Measurements from ENCODE around the gene GPR142.

Gene GPR142

GRCh38 chr17:74343526-74344284 lies 23.6 kb upstream of the GPR142 start:
- H3K27ac ChIP-seq = no peak overlapping the region
- H3K4me3 ChIP-seq = no peak overlapping the region

- Histone ChIP-seq H3K4me3 (no peak overlapping the region), H3K27ac (no peak overlapping the region)
These were observed 22.6 kb upstream of the GPR142 start for GRCh38 chr17:74344658-74345057.

GRCh38 chr17:74345433-74346241 lies 21.7 kb upstream of the GPR142 start:
- H3K27ac ChIP-seq = no peak overlapping the region
- H3K4me3 ChIP-seq = no peak overlapping the region

- Histone ChIP-seq H3K4me3 (no peak overlapping the region), H3K27ac (no peak overlapping the region)
These were observed 19.7 kb upstream of the GPR142 start for GRCh38 chr17:74347646-74348045.

- Histone ChIP-seq H3K27ac (no peak overlapping the region), H3K4me3 (no peak overlapping the region)
These were observed 18.2 kb upstream of the GPR142 start for GRCh38 chr17:74349120-74349519.

DNA sequence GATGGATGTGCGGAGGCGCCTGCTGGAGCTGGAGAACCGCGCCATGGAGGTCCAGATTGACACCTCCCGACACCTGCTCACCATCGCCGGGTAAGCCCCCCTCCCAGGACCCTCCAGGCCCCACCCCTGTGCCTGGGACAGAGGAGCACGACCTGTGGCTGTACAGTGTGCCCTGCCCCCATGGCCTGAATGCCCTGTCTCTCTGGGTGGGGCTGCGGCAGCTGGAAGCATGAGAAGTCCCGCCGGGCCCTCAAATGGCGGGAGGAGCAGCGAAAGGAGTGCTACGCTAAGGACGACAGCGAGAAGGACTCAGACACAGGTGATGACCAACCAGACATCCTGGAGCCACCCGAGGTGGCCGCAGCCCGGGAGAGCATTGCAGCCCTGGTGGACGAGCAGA lies 16.8 kb upstream of the GPR142 start:
- no peak overlapping the region for H3K4me3 ChIP-seq
- H3K27ac ChIP-seq = no peak overlapping the region

DNA sequence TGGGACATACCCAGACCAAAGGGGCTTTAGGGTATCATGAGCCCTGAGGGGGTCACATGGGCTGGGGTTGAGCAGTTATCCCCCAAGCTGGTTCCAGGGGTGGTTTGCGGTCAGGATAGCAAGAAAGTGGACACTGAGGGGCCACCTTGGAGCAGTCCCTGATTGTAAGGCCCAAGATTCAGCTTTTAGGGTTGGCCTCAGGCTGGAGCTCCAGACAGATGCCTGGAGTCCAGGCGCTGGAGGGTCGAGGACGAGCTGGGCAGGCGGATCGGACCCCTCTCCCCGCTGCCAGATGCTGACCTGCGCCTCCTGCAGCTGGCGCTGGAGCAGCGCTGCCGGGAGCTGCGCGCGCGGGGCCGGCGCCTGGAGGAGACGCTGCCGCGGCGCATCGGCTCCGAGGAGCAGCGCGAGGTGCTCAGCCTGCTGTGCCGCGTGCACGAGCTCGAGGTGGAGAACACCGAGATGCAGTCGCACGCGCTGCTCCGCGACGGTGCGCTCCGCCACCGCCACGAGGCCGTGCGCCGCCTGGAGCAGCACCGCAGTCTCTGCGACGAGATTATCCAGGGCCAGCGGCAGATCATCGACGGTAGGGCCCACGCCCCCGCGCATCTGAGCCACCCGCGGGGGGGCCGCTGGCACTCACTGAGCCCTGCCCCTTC lies 15.6 kb upstream of the GPR142 start:
- no peak overlapping the region for H3K4me3 ChIP-seq
- no peak overlapping the region for H3K27ac ChIP-seq

GRCh38 chr17:74353446-74354060 lies 13.8 kb upstream of the GPR142 start:
- Histone ChIP-seq H3K27ac (no peak overlapping the region), H3K4me3 (no peak overlapping the region)

- no peak overlapping the region for H3K27ac ChIP-seq
- no peak overlapping the region for H3K4me3 ChIP-seq
These were observed 13.2 kb upstream of the GPR142 start for GRCh38 chr17:74354123-74354522.

GRCh38 chr17:74354561-74354960 lies 12.7 kb upstream of the GPR142 start:
- H3K4me3 ChIP-seq = no peak overlapping the region
- H3K27ac ChIP-seq = no peak overlapping the region

- H3K4me3 ChIP-seq = no peak overlapping the region
- no peak overlapping the region for H3K27ac ChIP-seq
These were observed 12.2 kb upstream of the GPR142 start for GRCh38 chr17:74355065-74355464.

DNA sequence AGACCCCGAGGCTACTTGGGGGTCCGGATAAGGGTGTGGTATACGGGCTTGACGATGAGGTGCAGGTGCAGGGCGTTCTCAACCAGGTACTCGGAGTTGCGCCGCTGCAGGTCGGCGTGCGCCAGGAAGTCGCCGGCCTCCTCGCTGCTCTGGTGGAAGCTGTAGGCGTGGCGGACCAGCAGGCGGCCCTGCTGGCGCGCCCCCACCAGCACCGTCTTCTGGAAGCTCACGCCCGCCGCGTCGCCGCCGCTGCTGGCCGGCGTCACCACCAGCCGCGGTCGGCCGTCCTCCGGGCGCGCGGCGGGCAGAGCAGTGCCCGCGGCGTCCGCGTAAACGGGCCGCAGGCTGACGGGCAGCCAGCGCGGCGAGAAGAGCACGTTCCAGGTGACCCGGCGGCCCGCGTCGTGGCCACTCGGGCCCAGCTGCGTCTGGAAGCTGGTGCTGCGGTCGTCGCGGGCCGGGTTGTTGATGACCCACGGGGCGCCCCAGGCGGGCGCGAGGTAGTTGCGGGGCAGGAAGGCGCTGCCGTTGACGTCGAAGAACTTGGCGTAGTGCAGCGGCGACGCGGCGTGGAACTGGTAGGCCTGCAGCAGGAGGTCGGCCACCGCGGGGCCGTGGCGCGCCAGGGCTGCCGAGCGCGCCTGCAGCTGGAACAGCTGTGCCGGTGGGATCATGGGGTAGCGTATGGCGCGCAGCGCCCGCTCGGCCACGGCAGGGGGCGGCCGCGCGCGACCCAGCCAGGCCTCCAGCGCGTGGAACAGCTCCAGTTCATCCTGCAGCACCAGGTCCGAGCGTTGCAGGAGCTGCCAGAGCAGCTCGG lies 10.4 kb upstream of the GPR142 start:
- H3K27ac ChIP-seq = no peak overlapping the region

DNA sequence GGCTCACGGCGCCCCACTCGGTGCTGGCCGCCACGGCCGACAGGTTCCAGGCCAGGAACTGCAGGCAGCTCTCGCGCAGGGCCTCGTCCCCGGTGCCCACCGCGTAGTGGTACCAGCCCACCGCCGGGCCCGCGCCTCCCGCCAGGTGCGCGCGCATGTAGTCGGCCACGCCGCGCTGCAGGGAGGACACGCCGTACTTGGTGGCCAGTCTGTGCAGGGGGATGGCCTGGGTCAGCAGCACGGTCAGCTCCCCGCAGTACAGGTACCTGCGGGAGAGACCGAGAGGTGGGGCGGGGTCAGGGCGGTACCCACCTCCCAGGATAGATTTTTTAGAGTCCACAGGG lies 9.9 kb upstream of the GPR142 start:
- H3K4me3 ChIP-seq = peak overlapping the region in 3 of 7 experiments; percentile 7 to 23 (median 14)
- no peak overlapping the region for H3K27ac ChIP-seq

More for the DNA sequence above, 10.4 kb upstream of the GPR142 start:
- H3K4me3 ChIP-seq = peak overlapping the region in 5 of 7 experiments; percentile 0 to 23 (median 8)

GRCh38 chr17:74358697-74359096 lies 8.6 kb upstream of the GPR142 start:
- Histone ChIP-seq H3K4me3 (no peak overlapping the region), H3K27ac (no peak overlapping the region)

DNA sequence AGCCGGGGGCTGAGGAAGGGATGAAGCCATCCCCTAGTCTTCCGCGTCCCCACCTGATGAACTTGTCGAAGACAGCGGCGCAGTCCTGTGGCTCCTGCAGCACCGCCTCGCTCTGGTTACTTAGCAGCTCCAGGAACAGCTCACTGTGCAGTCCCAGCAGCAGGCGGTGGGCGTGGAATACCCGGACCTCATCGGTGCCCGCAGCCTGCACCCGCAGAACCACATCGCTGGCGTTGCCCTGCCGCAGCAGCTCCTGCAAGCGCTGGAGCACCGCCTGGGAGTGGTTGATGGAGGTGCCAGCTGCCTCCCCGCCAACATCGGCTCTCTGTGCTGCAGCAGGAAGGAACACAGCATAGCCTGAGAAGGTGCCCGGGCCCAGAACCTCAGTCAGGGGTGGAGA lies 7.4 kb upstream of the GPR142 start:
- no peak overlapping the region for H3K27ac ChIP-seq
- no peak overlapping the region for H3K4me3 ChIP-seq

GRCh38 chr17:74360899-74361229 lies 6.4 kb upstream of the GPR142 start:
- no peak overlapping the region for H3K27ac ChIP-seq
- H3K4me3 ChIP-seq = no peak overlapping the region

DNA sequence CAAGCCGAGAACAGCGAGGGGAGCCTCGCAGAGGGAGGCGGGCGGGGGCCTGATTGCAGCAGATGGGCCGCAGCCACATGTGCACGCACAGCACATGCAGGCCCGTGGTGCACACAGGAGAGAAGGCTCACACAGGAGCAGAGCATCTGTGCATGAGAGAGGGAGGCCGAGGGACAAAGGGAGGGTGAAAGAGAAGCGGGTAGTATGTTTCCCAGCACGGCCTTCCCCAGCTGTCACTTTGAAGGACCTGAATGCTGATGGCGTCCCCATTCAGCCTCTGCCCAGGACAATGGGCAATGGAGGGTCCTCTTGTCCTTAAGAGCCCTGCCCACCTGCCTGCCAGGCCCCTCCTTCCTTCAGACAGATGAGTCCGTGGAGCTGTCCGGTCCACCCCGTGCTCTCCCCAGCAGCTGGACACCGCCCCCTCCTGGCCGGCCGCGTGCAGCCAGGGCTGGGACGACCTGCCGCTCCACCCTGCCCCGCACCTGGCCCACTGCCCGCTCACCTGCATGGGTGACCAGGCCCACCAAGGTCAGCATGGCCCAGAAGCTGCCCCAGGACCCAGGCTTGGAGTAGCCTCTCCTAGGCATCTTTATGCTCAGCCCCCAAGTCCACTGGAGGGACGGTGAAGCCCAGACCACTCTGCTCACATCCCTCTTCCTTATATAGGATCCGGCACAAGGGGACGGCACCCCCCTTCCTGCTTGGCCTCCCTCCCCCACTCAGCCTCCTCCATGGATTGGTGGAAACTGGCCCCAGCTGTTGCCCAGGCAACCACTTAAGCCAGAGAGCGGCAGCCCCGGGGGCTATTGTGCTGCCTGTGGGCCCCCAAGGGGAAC lies 5.9 kb upstream of the GPR142 start, which contains the start of gene BTBD17:
Gene BTBD17, minus strand, starts transcription at position 639 of the 839 bp plus-strand sequence. Its CDS starts 49 bp downstream, at position 590.
- Histone ChIP-seq H3K4me3 (no peak within 1 kb of the TSS), H3K27ac (no peak within 1 kb of the TSS)

- H3K4me3 ChIP-seq = no peak overlapping the region
- H3K27ac ChIP-seq = no peak overlapping the region
These were observed 5.3 kb upstream of the GPR142 start for GRCh38 chr17:74362069-74362405.
